Measurements from ENCODE around the gene FCRL5.
A peak's percentile ranks its signal among the peaks of the same experiment; 100 is the strongest.

Gene FCRL5

DNA sequence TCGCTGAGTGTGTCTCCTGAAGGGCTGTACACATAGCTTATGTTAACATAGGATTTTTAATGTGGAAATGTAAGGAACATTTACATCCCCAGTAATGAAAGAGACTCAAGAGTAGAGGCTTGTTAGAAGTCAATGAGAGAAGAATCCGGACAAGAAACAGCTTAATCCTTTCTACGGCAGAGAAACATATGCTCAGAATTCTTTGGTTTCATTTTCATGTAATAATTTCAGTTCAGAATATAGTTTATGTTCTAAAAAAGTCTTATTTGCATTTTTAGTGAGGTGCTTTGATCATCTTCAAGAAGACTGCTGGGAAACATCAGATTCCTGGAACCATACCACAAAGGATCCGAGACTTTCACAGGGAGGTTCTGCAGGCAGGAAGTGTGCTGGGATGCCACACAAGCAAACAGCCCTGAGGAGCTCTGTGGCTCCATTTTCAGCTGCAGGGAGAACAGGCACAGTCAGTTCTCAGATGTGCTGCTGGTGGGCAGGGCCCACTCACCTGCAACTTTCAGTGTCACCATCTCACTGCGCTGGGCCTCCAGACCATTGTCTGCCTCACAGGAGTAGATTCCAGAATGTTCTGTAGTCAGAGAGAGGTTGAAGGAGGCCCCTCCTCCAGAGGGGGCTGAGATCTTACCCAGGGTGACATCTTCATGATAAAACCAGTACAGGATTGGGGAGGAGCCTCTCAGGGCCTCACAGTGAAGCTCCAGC, 28.4 kb downstream of the FCRL5 start:
- no peak for DNase-seq (ENCODE audit: low spot score)

DNA sequence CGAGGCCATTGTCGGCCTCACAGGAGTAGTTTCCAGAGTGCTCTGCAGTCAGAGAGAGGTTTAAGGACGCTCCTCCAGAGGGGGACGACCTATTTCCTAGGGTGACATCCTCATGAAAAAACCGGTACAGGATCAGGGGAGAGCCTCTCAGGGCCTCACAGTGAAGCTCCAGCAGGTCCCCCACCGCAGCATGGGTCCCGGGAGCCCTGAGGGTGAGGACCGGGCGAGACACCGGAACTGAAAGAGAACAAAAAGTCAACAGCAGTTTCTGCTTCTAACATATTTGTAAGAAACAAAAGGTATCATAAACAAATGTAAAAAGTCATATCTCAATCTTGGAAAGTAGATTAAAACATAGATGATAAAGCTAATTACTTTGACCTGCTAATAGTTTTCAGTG, 31.3 kb downstream of the FCRL5 start:
- no peak for DNase-seq (ENCODE audit: low spot score)

DNA sequence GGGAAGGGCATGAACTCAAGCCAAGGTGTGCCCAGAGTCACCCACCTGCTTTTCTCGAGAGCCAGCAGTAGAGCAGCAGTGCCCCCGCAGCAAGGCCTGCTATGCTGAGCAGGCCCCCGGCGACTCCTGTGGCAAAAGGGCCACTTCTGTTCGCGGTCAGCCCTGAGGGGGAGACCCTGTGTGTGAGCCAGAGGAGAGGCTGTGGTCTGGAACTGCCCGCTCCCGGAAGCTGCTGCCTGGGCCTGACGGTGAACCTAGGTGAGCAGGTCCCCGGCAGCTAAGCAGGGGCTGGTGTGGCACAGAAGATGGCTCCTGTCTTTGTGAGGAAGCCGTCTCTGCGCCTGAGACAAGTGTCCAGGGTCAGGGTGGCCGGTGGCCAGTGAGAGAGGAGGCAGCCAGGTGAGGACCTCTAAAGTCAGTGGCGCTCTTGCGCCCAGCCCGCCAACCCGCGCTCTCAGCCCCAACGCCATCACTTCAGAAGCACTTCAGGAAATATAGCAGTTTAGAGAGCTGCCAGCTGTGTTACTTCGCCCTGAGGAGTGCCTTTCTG, 31.9 kb downstream of the FCRL5 start:
- DNase-seq (ENCODE audit: low spot score), result no peak

DNA sequence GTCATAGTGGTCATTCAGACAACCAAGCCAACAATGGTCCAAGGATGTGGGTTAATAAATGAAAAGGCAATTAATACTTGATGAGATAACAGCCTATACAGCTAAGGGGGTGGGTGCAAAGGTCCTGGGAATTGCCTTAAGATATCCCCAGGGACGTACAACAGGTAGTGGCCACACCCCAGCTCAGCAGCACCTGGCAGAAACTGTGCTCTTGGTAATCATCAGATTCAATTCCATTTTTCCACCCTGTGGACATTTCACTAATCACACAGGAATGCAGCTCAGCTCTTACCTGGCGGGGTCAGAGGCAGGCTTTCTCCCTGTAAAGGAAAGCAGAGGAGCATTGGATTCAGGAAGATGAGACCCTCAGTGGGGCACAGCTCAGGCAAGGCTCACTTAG, 32.9 kb downstream of the FCRL5 start:
- DNase-seq (ENCODE audit: low spot score), result no peak

DNA sequence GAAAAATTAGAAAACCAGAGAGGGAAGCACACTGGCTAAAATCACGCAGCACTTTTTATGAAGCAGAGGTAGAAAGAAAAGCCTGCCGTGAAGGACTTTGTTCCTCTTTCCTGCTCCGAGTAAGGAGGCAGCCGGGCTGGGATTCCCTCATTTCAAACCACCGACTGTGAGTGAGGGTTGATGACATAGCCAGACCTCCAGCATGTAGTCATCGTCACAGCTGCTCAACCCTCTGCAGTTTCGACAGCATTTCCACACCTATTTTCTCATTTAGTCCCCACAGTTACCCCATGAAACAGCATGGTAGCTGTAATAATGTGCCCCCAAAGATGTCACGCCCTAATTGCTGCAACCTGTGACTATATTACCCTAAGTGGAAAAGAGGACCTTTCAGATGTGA, 35.3 kb downstream of the FCRL5 start:
- DNase-seq (ENCODE audit: low spot score), result no peak

DNA sequence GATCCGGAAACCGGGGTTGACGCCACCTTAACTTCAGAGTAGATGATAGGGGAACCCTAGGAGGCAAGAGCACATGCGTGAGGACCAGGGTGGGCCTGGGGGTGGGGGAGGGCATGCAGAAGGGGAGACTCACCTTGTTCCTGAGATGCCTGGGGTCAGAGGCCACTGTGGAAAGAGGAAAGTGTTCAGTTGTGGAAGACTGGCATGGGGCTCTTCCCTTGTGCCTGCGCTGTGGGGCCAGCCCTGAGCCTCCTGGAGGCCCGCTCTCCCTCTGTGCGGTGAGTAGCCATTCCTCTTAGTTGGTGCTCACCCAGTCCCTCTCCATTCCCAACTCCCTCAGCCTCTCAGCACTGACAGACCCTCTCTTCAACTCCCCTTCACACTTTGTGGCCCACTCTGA, 36.6 kb downstream of the FCRL5 start:
- no peak for DNase-seq (ENCODE audit: low spot score)

DNA sequence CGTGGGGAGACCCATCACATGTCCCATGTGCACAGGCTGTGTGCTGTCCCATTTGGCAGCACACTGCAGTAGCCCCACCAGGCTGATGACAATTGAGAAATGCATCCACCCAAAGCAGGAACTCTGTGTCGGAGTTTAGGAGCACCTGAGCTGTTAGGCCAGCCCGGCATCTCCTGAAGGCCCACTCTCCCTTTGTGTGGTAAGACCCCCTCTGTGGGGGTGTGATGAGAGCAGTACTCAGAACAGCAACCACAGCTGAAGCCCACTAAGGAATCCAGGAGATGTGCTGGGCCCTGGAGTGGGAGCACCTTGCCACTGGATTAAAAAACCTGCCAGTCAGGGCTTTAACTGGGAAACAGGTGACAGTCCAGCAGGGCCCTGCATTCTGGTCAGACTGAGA, 37.2 kb downstream of the FCRL5 start:
- no peak for DNase-seq (ENCODE audit: low spot score)

DNA sequence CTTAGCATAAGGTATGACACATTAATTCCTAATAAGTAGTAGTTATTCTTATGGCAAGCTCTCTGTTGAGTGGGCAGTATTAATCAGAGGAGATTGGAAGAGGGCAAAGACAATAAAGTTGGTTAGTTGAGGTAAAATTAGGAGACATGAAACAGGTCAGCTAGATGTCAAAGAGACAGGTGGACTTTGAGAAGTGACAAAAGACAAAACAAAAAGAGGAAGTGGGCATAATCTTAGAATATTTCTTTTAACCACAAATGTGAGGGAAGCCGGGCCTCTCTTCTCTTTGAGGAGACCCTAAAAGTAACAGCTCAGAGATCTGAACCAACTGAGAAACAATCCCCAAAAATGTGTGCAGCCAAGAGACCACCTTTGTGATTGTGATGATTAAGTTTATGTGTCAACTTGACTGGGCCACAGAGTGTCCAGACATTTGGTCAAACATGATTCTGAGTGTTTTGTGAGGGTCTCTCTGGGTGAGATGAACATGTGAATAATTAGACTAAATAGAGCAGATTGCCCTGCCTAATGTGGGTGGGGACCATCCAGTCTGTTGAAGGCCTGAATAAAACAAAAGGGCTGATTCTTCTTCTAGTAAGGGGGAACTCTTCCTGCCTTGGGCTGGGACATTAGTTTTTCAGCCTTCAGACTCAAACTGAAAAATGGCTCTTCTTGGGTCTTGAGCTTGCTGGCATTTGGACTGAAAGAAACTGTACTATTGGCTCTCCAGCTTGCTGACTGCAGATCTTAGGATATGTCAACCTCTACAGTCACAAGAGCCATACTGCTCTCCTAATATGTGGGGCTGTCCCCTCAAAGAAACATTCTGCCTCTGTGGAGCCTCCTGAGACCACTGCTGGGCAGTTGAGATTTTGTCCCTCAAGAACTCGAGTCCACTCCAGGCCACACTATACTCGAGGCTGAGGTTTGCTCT, 40.0 kb downstream of the FCRL5 start:
- DNase-seq (ENCODE audit: low spot score), result no peak

DNA sequence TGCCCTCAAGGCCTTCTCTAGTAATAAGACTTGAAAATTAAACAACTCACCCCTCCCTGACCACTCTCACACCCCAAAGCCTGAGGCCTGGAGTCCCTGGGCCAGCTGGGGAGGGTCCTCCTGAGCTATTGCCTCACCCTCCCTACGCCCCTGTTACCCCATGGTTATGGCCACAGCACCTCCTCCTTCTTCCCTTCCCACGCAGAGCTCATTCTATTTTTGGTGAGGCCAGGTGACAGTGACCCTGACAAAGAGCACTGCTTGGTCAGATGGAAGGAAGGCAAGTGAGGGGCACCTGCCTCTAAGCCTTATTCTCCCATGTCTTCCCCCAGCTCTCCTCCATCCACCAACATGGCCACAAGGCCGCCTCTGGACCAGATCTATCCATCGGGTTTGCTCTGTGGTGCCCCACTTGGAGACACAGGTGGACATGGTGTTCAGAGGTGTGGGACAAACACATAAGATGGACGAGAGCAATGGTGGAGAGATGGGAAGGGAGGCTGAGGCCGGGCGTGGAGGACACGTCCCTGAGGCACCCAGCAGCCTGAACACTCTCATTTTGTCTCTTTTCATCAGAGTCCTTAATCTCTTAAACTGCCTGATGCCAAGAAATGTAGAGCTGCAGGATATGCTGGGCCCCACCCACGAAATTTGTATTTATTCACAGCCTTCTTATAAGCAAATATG, 42.6 kb downstream of the FCRL5 start:
- no peak for DNase-seq (ENCODE audit: low spot score)

DNA sequence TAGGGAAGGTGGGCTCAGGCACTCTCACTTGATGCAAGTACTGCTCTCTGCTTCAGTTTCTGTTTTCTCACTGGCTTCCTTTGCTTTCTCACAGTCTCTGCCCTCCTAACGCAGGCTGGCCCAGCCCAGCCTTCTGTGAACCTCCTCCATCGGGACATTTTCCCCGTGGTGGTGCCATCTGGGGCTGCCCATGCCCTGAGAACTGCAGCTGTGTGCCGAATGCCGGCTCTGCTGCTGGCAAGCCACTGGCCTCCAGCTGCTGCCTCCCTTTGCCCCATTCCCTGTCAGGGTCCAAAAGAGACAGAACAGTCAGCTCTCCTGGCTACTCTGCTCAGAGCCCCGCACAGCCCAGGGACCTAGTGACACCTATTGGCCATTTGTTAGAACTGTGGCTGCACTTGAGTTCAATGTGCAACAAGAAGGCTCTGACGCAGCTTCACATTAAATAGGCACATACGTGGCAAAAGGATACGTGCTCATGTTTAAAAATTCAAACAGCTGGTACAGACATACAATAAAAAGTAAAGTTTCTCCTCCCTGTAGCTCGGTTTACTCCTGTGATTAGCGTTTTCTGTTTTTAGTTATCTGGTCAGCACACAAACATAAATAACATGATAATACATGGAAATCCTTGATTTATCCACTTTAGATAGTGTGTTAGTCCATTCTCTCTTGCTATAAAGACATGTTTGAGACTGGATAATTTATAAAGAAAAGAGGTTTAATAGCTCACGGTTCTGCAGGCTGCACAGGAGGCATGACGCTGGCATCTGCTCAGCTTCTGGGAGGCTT, 46.6 kb downstream of the FCRL5 start:
- DNase-seq (ENCODE audit: low spot score), result peak; percentile 29

DNA sequence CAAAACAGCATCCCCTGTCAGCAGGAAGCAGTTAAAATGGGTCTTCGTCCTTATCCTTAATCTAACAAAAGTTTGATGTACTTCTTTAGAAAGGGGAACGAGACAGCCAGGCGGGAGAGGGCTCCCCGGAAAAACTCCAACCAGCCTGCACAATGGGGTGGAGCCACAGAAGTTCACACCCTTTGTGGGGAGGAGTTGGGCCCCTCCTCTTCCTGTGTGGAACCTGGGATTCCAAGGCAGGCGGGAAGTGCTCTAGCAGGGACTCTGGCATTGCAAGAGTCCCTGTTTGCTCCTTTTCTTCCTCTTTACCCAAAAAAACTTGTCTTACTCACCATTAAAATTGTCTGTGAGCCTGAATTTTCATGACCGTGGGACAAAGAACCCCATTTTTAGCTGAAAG, 47.7 kb downstream of the FCRL5 start:
- no peak for DNase-seq (ENCODE audit: low spot score)

DNA sequence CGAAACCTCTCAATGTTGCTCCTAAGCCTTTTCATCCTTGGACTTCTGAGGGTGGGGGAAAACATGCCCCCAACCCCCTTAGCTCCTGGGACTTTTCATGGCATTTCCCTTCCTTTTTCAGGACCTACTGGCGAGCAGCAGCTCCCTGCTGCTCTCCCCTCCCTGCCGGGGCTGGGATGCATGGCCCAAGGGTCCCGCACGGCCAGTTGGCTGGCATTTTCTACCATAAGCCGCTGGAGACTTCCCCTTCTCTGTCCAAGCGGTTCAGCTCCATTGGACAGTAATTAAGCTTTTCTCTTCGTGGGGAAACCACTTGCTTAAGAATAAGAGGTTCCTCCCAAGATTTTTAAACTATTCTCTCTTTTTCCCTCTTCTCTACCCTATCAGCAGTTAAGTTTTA, 52.8 kb downstream of the FCRL5 start:
- DNase-seq (ENCODE audit: low spot score), result no peak

DNA sequence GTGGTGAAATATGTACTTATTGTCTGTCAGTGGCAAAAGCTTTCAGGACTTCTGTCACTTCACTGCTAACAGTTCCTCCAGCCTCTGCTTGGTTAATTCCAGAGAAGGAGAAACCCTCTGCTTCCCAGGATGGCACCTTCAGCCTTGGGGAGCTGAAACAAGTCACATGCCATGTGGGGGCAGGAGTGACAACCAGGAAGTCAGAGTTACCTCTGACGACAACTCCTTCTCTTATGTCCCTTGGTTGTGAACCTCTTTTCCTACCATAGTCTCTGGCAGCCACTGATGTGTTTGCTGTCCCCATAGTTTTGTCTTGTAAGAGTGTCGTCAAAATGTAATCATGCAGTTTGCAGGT, 53.6 kb downstream of the FCRL5 start:
- DNase-seq (ENCODE audit: low spot score), result no peak

DNA sequence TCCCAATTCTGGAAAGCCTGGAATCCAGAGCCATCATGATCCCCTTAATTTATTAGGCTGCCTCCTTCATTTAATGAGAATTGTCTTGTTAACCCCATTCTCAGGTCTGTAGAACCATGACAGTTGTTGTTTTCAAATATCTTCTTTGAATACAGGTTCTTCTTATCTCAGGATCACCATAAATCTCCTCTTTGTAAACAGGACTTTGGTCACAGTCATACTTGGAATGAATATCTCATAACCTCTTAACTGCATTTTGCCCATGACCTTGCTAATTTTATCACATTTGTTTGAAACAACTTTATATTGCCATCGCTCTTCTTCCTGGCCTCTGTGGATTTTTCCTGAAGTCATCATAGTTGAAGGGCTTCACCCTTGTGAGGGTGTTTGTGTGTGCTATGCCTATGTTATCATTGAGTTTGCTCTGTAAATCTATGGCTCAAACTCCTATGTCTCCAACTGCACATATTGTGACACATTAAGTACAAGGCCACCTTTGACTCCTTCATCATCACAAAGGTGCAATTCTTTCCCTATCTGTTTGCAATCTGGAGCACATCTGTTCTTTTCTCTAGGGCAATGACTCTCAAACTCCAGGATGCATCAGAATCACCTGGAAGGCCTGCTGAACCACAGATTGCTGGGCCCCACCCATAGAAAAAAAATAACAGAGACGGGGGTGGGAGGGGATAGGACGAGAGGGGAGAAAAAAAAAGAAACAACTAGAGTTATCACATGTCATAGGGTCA, 54.2 kb downstream of the FCRL5 start:
- no peak for DNase-seq (ENCODE audit: low spot score)

DNA sequence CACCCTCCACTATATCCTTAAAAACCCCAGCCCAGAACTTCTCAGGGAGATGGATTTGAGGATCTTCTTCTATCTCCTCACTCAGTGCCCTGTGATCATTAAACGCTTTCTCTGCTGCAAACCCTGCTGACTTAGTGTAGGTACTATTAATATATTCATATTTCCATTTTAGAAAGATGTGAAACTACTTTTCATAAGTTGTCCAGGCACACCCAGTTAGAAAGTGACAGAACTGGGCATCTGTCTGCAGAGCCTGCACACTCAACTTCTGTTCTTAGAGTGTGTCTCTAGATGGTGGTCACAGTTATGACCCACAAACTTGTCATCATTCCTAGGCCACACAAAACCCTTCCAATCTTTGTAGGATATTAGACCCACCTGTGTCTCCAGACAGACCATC, 55.0 kb downstream of the FCRL5 start:
- DNase-seq (ENCODE audit: low spot score), result no peak

DNA sequence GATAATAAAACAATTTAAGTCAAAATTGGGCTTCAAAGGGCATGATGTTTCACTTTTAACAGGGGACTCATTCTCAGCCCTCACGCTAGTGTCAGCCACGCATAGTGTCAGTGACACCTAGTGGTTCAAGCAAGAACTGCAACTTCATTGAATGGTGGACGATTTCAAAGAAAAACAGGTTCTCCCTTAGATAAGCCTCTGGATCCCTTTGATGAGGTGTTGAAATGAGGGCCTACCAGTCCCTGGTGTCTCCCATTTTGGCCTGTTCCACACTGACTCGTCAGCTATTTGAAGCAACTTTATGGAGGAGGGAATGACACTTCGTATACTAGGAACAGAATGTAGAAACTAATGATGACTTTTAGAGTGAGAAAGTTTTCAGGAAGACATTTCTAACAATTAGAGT, 56.2 kb downstream of the FCRL5 start:
- DNase-seq (ENCODE audit: low spot score), result peak; percentile 33

DNA sequence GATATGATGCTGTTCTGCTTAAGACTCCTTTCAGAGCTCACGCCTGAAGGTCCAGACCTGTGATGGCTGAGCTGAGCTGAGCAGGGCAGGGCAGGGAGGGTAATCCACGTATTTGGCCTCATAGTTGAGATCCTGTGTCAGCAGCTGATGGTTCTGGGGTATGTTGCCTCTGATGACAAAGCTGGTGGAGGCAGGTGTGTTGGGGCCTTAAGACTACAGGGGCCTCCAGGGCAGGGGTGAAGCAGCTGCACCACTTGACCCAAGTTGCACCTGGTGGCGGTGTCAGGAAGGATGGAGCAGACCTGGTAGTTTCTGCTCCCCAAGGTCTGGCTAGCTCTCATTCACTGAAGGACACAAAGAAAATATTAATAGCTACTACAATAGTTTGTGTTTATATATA, 57.0 kb downstream of the FCRL5 start:
- DNase-seq (ENCODE audit: low spot score), result no peak

DNA sequence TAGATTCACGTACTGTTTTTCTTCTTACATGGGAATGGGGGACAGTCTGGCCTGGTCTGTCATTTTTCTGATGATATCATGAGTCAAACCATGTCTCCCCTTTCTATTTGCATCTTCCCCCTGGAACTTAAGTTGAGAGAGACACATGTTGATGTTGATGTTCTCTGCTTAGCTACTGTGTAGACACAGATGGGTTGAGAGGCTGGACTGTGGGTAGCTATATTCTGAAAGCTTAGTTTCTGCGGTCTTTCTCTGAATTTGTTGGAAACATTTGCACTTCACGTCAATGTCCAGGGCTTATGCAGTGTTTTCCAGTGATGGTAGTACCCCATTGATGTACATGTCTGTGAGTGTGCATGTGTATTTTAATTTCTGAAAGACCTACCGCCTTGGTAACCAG, 58.2 kb downstream of the FCRL5 start:
- DNase-seq (ENCODE audit: low spot score), result no peak

DNA sequence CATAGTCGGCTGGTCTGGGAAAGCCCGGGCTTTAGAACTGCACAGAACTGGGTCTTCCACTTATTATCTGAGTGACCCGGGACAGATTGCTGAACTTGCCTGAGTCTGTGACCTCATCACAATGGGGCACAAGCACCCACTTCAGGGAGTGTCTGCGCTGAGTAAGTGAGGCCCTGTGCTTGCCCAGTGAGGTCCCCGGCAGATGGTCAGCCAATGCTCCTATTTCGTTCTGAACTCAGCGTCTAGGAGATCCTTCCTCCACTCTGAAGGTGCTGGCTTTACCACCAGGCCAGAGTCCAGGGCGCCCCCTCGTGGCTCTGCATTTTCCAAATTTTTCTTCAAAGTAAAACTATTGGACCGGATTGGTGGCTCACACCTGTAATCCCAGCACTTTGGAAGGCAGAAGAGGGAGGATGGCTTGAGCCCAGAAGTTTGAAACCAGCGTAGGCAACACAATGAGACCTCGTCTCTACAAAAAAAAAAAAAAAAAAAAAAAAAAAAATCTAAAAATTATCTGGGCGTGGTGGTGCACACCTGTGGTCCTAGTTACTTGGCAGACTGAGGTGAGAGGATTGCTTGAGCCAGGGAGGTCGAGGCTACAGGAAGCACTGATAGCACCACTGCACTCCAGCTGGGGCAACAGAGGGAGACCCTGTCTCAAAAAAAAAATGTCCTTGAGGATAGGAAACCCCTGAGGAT, 61.7 kb downstream of the FCRL5 start:
- peak; percentile 41 for DNase-seq (ENCODE audit: low spot score)

DNA sequence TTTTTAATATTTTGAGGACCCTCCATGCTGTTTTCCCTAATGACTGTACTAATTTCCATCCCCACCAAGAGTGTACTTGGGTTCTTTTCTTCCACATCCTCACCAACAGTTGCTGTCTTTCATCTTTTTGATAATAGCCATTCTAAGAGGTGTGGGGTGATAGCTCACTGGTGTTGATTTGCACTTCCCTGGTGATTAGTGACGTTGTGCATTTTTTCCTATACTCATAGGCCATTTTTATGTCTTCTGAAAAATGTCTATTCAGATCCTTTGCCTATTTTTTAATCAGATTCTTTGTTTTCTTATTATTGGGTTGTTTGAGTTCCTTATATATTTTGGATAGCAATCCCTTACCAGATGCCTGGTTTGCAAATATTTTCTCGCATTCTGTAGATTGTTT, 64.2 kb downstream of the FCRL5 start:
- no peak for DNase-seq (ENCODE audit: low spot score)

DNA sequence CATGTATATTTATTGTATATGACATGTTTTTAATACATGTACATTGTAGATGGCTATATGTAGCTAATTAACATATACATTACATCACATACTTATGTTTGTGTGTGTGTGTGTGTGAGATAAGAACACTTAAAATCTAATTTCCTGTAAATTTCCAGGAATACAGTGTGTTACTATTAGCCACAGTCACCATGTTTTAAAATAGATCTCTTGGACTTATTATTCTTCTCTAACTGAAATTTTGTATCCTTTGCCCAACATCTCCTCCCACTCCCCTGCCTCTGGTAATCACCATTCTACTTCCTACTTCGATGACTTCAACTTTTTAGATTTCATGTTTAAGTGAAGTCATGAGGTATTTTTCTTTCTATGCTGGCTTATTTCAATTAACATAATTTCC, 64.8 kb downstream of the FCRL5 start:
- DNase-seq (ENCODE audit: low spot score), result no peak
